ENCODE measurements around the gene CNIH1.
"Not testable (repeated sequence)": the region's sequence is repeated elsewhere in the genome, so short reads cannot be mapped to it uniquely, and the experiment has no call there.

CNIH1 gene

DNA sequence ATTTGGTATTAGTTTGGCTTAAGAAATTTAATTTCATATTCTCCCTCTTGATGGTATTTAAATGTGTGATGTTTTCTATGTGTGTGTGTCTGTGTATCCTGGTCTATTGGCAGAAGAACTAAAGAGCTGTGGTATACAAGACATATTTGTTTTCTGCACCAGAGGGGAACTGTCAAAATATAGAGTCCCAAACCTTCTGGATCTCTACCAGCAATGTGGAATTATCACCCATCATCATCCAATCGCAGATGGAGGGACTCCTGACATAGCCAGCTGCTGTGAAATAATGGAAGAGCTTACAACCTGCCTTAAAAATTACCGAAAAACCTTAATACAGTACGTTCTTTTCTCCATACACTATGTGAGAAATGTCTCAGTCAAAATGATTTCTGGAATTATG is 29.8 kb downstream of the CNIH1 start:
- H3K27me3 ChIP-seq (ENCODE audit: insufficient read depth, low read depth) = no peaks in the 10 kb centered on the region
- no peak overlapping the region for H3K4me2 ChIP-seq
- no peaks in the 10 kb centered on the region for H3K36me3 ChIP-seq (ENCODE audit: insufficient read depth)
- TF ChIP-seq, protein P1, sequence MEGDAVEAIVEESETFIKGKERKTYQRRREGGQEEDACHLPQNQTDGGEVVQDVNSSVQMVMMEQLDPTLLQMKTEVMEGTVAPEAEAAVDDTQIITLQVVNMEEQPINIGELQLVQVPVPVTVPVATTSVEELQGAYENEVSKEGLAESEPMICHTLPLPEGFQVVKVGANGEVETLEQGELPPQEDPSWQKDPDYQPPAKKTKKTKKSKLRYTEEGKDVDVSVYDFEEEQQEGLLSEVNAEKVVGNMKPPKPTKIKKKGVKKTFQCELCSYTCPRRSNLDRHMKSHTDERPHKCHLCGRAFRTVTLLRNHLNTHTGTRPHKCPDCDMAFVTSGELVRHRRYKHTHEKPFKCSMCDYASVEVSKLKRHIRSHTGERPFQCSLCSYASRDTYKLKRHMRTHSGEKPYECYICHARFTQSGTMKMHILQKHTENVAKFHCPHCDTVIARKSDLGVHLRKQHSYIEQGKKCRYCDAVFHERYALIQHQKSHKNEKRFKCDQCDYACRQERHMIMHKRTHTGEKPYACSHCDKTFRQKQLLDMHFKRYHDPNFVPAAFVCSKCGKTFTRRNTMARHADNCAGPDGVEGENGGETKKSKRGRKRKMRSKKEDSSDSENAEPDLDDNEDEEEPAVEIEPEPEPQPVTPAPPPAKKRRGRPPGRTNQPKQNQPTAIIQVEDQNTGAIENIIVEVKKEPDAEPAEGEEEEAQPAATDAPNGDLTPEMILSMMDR (conservative IDR thresholded peaks at IDR 0.05; ENCODE audit: low read depth, low read length) = no peak
- no peak overlapping the region for H2AFZ ChIP-seq (ENCODE audit: low read depth)
- H3K4me1 ChIP-seq (ENCODE audit: low read depth, poor library complexity, severe bottlenecking) = no peaks in the 10 kb centered on the region
- H3K9ac ChIP-seq = no peak overlapping the region
- no peak overlapping the region for H3K4me3 ChIP-seq (IDR thresholded peaks at IDR 0.05; ENCODE audit: insufficient read depth, low read depth, low read length)
- H3K79me2 ChIP-seq (ENCODE audit: insufficient read depth, low read depth) = no peaks in the 10 kb centered on the region
- H3K27ac ChIP-seq = no peak overlapping the region
- no peaks in the 10 kb centered on the region for H4K20me1 ChIP-seq (ENCODE audit: insufficient read depth)

DNA sequence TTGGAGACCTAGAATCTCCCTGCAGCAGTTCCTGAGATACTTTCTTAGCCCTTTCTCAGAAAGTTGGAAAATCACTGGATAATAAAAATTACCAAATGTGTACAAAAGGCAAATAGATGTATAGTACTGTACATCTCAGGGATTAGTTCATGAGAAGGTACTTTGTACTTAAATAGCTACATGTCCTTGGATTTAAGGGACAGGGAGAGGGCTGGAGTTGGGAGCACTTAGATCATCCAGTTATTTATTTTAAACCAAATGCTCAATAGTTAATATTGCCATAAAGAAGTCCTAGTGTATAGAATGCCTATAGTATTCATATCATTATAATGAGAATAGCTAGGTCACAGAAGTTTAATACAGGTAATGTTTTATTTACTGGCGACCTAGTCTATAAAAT is 31.0 kb downstream of the CNIH1 start:
- Histone ChIP-seq H3K4me2 (no peak overlapping the region), H3K9ac (no peak overlapping the region), H3K27me3 (ENCODE audit: insufficient read depth, low read depth) (no peaks in the 10 kb centered on the region), H3K79me2 (ENCODE audit: insufficient read depth, low read depth) (no peaks in the 10 kb centered on the region), H3K4me1 (ENCODE audit: low read depth, poor library complexity, severe bottlenecking) (no peaks in the 10 kb centered on the region), H3K27ac (no peak overlapping the region), H2AFZ (ENCODE audit: low read depth) (no peak overlapping the region), H3K36me3 (ENCODE audit: insufficient read depth) (no peaks in the 10 kb centered on the region), H3K4me3 (IDR thresholded peaks at IDR 0.05; ENCODE audit: insufficient read depth, low read depth, low read length) (no peak overlapping the region), H4K20me1 (ENCODE audit: insufficient read depth) (no peaks in the 10 kb centered on the region)
- TF ChIP-seq, protein P1 (conservative IDR thresholded peaks at IDR 0.05; ENCODE audit: low read depth, low read length) = no peak

DNA sequence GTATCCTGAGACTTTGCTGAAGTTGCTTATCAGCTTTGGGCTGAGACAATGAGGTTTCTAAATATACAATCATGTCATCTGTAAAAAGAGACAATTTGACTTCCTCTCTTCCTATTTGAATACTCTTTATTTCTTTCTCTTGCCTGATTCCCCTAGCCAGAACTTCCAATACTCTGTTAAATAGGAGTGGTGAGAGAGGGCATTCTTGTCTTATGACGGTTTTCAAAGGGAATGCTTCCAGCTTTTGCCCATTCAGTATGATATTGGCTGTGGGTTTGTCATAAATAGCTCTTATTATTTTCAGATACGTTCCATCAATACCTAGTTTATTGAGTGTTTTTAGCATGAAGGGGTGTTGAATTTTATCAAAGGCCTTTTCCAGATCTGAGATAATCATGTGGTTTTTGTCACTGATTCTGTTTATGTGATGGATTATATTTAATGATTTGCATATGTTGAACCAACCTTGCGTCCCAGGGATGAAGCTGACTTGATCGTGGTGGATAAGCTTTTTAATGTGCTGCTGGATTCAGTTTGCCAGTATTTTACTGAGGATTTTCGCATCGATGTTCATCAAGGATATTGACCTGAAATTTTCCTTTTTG is 37.7 kb downstream of the CNIH1 start:
- H3K27ac ChIP-seq; H3K9ac ChIP-seq; H3K79me2 ChIP-seq (ENCODE audit: insufficient read depth, low read depth); H2AFZ ChIP-seq (ENCODE audit: low read depth); H3K27me3 ChIP-seq (ENCODE audit: insufficient read depth, low read depth); H3K4me3 ChIP-seq (IDR thresholded peaks at IDR 0.05; ENCODE audit: insufficient read depth, low read depth, low read length); H3K4me2 ChIP-seq; H3K4me1 ChIP-seq (ENCODE audit: low read depth, poor library complexity, severe bottlenecking); H3K36me3 ChIP-seq (ENCODE audit: insufficient read depth); H4K20me1 ChIP-seq (ENCODE audit: insufficient read depth): not testable (repeated sequence)

DNA sequence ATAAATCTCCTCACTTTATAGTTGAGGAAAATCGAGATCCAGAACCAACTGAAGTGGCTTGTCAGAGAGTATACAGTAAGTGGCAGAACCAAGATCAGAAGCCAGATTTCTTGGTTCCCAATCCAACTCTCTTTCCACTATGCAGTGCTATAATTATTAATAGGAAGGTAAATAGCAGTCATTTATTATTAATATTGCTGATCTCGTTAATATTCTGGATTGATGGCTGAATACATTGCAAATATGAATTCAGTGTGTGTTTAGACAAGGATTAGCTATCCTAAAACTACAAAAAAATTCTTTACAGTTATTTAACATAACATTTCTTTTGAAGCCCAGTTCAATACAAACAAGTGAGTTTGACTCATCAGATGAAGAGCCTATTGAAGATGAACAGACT is 41.6 kb downstream of the CNIH1 start:
- Histone ChIP-seq H3K4me2 (no peak overlapping the region), H3K79me2 (ENCODE audit: insufficient read depth, low read depth) (no peaks in the 10 kb centered on the region), H4K20me1 (ENCODE audit: insufficient read depth) (no peaks in the 10 kb centered on the region), H3K4me1 (ENCODE audit: low read depth, poor library complexity, severe bottlenecking) (peaks cover 8% of the 10 kb centered on the region), H3K27me3 (ENCODE audit: insufficient read depth, low read depth) (no peaks in the 10 kb centered on the region), H3K9ac (no peak overlapping the region), H3K4me3 (IDR thresholded peaks at IDR 0.05; ENCODE audit: insufficient read depth, low read depth, low read length) (no peak overlapping the region), H3K36me3 (ENCODE audit: insufficient read depth) (no peaks in the 10 kb centered on the region), H2AFZ (ENCODE audit: low read depth) (no peak overlapping the region), H3K27ac (no peak overlapping the region)
- TF ChIP-seq, protein P1 (conservative IDR thresholded peaks at IDR 0.05; ENCODE audit: low read depth, low read length) = no peak

DNA sequence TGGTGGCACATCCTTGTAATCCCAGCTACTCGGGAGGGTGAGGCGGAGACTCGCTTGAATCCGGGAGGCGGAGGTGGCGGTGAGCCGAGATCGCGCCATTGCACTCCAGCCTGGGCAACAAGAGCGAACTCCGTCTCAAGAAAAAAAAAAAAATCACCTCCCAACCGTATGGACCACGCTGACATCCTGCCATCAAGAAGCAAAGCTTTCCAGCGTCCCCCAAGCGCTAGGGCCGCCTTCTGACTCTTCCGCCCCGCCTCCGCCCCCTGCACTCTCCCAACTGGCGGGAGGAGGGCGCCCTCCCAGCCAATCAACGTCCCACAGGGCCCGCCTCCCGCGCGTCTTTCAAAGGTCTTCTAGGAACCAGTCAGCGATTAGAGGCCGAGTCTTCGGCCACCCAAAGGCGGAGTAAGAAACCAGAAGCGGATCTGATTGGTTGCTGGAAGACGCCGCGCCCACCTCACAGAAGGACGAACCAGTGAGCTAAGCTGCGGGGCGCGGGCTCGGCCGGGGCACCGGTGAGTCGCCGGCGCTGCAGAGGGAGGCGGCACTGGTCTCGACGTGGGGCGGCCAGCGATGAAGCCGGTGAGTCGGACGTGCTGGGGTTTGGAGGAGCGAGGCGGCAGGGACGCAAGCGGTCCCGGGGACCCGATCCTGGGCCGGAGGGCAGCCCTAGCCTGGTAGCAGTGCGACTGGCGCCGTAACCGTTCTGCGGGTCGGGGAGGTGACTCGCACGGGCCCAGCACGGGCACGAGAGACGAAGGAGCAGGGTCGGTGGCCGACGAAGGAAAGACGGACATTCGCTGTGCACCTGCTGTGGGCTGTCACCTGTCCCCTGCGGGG is 44.5 kb downstream of the CNIH1 start, which contains the start of gene CDKN3:
Gene CDKN3 (plus strand): TSS at position 515 of the 843 bp plus-strand sequence. CDS start 62 bp downstream, at position 577.
- Histone ChIP-seq H4K20me1 (ENCODE audit: insufficient read depth) (no peaks in the 10 kb centered on the region), H3K79me2 (ENCODE audit: insufficient read depth, low read depth) (no peaks in the 10 kb centered on the region), H3K9ac (peak within 1 kb of the TSS; percentile 76), H3K27ac (peak within 1 kb of the TSS; percentile 40), H3K36me3 (ENCODE audit: insufficient read depth) (no peaks in the 10 kb centered on the region), H3K4me1 (ENCODE audit: low read depth, poor library complexity, severe bottlenecking) (peaks cover 8% of the 10 kb centered on the region), H3K4me3 (IDR thresholded peaks at IDR 0.05; ENCODE audit: insufficient read depth, low read depth, low read length) (no peak within 1 kb of the TSS), H3K4me2 (peak within 1 kb of the TSS; percentile 76), H3K27me3 (ENCODE audit: insufficient read depth, low read depth) (no peaks in the 10 kb centered on the region), H2AFZ (ENCODE audit: low read depth) (peak within 1 kb of the TSS; percentile 86)
- TF ChIP-seq, protein P1 (conservative IDR thresholded peaks at IDR 0.05; ENCODE audit: low read depth, low read length) = peak; percentile 52

Measured in KMS-11 (cell line).